Neural cell (in vitro differentiated cells): ENCODE data around the gene FBXO36.

ENCODE experiments used
- EP300 ChIP-seq: fragments of 450-650 bp; conservative IDR thresholded peaks from 2 replicates; pipeline ENCODE4 v1.6.1; 2014; ENCODE audit warnings: antibody characterized with exemption, mild to moderate bottlenecking, moderate library complexity; ENCODE audit not compliant: poor library complexity, severe bottlenecking
- EZH2 ChIP-seq: fragments of 200-600, 300-800 bp; shearing (Covaris generic), sonication (generic); IDR thresholded peaks from 2 replicates; pipeline ENCODE4 v1.6.1; 2014; ENCODE audit warnings: antibody characterized with exemption, low read length, borderline replicate concordance, mild to moderate bottlenecking; ENCODE audit not compliant: insufficient read depth, poor library complexity, severe bottlenecking
- MXI1 ChIP-seq: fragments of 450-650 bp; conservative IDR thresholded peaks from 2 replicates; pipeline ENCODE4 v1.6.1; 2014; ENCODE audit warnings: antibody characterized with exemption, mild to moderate bottlenecking; ENCODE audit not compliant: poor library complexity, severe bottlenecking
- POLR2AphosphoS5 ChIP-seq: IDR thresholded peaks from 2 replicates; pipeline ENCODE4 v1.6.1; 2012
- RAD21 ChIP-seq: fragments of 450-650 bp; conservative IDR thresholded peaks from 2 replicates; pipeline ENCODE4 v1.6.1; 2014; ENCODE audit warnings: antibody characterized with exemption, mild to moderate bottlenecking, moderate library complexity
- SMC3 ChIP-seq: fragments of 450-650 bp; conservative IDR thresholded peaks from 2 replicates; pipeline ENCODE4 v1.6.1; 2014; ENCODE audit warnings: antibody characterized with exemption, mild to moderate bottlenecking, moderate library complexity; ENCODE audit not compliant: poor library complexity
- TAF1 ChIP-seq: IDR thresholded peaks from 2 replicates; pipeline ENCODE4 v1.6.1; 2012; ENCODE audit warnings: low read depth
- TF ChIP-seq, protein P1 (sequence below): fragments of 450-650 bp; IDR thresholded peaks from 2 replicates; pipeline ENCODE4 v1.5.1; 2014; ENCODE audit warnings: antibody characterized with exemption, mild to moderate bottlenecking, moderate library complexity; ENCODE audit not compliant: poor library complexity, severe bottlenecking

DNA sequence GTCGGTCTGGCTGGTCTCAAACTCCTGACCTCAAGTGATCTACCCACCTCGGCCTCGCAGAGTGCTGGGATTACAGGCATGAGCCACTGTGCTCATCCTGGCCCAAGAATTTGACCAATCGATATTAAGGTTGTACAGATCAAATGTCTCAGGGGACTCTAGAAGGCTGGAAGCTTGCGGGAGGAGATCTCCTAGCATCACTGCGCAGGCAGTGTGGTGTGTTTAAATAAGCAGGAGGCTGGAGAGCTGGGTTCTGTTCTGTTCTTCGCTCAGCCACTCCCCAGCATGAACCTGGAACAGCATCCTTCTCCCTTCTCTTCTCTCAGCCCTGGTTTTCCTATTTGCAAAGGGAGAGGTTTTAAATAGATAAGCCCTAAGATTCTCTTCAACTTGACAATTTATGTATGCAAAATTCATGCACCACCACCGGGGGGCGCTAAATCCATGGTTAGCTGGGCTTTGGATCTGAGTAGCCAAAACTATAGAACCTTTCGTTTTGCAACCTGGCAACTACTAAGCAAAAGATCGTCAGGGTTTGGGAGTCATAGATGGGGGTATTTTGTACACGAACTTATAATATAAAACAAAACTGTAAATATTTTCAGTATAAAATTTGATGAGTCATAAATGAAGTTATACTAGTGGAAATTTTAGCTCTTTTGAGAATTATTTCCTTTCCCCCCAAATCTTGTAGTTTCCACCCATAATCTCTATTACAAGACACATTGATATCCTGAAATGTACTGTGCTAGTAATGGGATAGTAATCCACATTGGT lies 85.8 kb downstream of the FBXO36 start:
- TF ChIP-seq, protein P1, sequence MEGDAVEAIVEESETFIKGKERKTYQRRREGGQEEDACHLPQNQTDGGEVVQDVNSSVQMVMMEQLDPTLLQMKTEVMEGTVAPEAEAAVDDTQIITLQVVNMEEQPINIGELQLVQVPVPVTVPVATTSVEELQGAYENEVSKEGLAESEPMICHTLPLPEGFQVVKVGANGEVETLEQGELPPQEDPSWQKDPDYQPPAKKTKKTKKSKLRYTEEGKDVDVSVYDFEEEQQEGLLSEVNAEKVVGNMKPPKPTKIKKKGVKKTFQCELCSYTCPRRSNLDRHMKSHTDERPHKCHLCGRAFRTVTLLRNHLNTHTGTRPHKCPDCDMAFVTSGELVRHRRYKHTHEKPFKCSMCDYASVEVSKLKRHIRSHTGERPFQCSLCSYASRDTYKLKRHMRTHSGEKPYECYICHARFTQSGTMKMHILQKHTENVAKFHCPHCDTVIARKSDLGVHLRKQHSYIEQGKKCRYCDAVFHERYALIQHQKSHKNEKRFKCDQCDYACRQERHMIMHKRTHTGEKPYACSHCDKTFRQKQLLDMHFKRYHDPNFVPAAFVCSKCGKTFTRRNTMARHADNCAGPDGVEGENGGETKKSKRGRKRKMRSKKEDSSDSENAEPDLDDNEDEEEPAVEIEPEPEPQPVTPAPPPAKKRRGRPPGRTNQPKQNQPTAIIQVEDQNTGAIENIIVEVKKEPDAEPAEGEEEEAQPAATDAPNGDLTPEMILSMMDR = peak; percentile 58
- TF ChIP-seq RAD21 = peak; percentile 46
- no peak for TF ChIP-seq POLR2AphosphoS5
- TF ChIP-seq TAF1 = no peak
- TF ChIP-seq EZH2 = no peak
- peak; percentile 24 for TF ChIP-seq SMC3
- no peak for TF ChIP-seq EP300
- no peak for TF ChIP-seq MXI1
